Neuronal stem cell (in vitro differentiated cells): ENCODE measurements around the gene PHKB. TPM values are rescaled to one million over a fixed set of nuclear protein-coding genes. Genes with fewer than 3 reads are reported as not detected.

Experiments
- small RNA-seq: library from polyadenylated mRNA; stranded (forward); fragments of <200 nt; extraction: miRNeasy Mini kit (QIAGEN cat#:217004); gene quantifications from one replicate; pipeline ENCODE3, GENCODE V24; 2013; ENCODE audit not compliant: insufficient read depth

PHKB gene

Small RNA genes lying within 50 kb of the gene (small RNA-seq; reads per million reads assigned to genes)
- not detected for gene RNA5SP425
